GM19043 (cell line): ENCODE results near the gene PPP3R2.
A peak's percentile ranks its signal among the peaks of the same experiment; 100 is the strongest.
"Not testable (repeated sequence)": the region's sequence is repeated elsewhere in the genome, so short reads cannot be mapped to it uniquely, and the experiment has no call there.

Experiments used
- ATAC-seq: cut with Tn5 transposase; IDR thresholded peaks from one replicate; pipeline ENCODE4 v1.9.1; 2021; ENCODE audit warnings: low read depth; ENCODE audit not compliant: unreplicated experiment

Gene PPP3R2

GRCh38 chr9:101590074-101590473 lies 4.7 kb downstream of the PPP3R2 start:
- ATAC-seq: not testable (repeated sequence)

DNA sequence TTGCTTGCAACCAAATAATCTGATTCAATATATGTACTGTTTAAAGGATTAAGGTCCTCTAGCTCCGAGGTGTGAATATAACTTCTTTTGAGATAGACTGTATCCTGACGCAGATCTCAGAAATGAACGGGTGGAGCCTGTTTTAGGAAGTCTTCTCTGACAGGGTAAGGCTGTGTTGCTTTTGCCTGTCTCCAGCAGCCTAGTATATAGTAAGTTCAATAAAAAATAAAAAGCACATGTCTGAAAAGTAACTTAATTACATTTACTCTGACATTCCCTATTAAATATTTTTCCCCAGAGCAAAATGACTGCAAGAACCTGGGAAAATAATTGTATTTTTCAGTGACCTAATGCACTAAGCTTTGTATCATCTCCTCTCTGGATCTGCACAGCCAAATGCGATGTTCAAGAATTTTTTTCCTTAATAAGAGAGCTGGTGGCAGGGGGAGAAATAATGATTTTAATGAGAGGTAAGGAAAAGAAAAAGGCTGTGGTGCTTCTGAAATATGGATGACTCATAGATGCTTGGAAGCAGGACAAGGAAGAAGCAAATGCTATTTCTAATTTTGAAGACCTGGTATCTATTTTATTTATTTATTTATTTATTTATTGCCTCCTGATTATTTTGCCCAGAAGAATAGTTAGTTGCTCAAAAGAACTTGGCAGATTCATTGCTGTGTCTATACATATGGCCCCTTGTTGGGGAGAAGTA lies 7.3 kb downstream of the PPP3R2 start:
- ATAC-seq: no peak

- peak; percentile 89 for ATAC-seq
Observed at GRCh38 chr9:101586651-101587050, 8.1 kb downstream of the PPP3R2 start.

GRCh38 chr9:101585740-101586139 lies 9.0 kb downstream of the PPP3R2 start:
- ATAC-seq: no peak

- no peak for ATAC-seq
Observed at GRCh38 chr9:101582553-101582952, 12.2 kb downstream of the PPP3R2 start.

DNA sequence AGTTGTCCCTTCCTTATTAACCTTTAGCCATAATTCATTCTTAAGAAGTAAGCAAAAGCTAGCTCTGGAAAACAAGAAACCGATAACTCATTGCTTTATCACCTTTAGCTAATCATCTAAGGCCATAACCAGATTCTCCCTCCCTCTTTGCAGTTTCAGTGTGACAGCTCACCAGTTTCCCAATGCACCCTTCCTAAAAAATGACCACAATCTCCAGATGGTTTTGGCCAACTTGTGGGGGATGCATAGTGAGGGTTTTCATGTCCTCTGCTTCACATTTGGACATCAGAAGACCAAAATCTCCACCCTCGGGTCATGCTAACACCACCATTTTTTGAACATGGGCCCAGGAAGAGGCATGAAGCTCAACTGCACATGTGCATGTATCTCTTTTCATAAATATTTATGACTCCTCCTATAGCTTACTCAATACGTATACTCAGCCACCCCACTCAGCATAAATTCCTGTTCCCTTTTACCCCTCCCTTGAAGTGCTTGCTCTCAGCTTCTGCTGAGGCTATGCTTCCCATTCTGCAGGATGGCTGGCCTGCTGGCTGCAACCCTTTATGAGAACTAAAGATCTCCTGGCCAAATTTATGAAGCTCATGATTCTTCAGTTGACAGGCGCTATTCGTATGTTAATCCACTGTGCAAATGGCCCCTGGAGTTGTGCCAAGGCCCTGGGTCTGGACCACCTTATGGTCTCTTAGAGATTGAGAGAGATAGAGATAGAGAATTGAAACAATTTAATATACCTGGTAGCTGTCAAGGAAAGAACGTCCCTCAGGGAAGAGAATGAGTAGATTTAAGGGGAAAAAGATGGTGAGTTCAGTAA lies 14.8 kb downstream of the PPP3R2 start:
- ATAC-seq: no peak

GRCh38 chr9:101578378-101578777 lies 16.4 kb downstream of the PPP3R2 start:
- ATAC-seq: peak; percentile 47

DNA sequence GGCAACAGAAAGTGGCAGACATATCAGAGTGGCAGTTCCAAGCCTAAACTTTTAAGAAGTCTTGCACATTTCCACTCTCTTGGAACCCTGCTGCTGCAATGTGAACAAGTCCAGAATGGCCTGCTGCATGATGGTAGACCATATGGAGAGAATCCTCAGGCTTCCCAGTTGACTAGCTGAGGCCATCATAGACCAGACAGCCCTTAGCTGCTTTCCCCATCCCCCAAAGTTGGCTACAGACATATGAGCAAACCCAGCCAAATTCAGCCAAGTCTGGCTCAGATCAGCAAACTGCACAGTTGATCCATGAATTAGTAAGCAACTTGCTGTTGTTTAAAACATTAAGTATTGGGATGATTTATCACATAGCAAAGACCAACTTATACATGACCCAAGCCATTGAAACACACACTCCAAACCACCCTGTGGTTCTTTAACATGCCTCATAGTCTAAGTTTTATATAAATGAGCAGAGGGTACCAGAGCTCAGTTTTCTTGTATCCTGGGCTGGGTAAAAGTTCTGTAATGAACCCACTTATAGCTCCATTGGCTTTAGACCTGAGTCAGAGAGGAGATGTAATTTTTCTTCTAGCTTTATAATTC lies 19.9 kb downstream of the PPP3R2 start:
- ATAC-seq: no peak

DNA sequence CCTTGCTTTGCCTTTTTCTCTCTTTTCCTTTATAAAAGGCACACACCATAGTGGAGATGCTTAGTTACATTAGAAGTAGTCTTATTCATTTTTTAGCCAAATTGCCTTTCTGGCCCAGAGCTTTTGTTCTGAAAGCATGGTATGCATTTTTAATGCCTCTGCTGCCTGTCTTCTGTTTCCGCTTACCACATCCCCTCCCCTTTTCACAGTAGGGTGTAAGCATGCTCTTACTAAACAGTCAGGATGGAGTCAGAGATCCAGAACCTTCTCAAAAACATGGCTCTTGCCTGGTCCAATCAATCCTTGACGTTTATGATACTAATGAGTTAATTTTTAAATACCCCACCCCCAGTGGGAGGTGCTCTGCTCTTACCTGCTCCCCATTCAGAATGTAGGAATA lies 22.5 kb downstream of the PPP3R2 start:
- ATAC-seq: no peak

- ATAC-seq: no peak
Observed at GRCh38 chr9:101571114-101571513, 23.7 kb downstream of the PPP3R2 start.

GRCh38 chr9:101569741-101570501 lies 24.8 kb downstream of the PPP3R2 start:
- ATAC-seq: no peak

- ATAC-seq: no peak
Observed at GRCh38 chr9:101567725-101568350, 26.9 kb downstream of the PPP3R2 start.

GRCh38 chr9:101566904-101567724 lies 27.7 kb downstream of the PPP3R2 start:
- no peak for ATAC-seq

- ATAC-seq: no peak
Observed at GRCh38 chr9:101564252-101564651, 30.5 kb downstream of the PPP3R2 start.

- no peak for ATAC-seq
Observed at GRCh38 chr9:101562966-101563365, 31.8 kb downstream of the PPP3R2 start.

- ATAC-seq: no peak
Observed at GRCh38 chr9:101561740-101562139, 33.0 kb downstream of the PPP3R2 start.

DNA sequence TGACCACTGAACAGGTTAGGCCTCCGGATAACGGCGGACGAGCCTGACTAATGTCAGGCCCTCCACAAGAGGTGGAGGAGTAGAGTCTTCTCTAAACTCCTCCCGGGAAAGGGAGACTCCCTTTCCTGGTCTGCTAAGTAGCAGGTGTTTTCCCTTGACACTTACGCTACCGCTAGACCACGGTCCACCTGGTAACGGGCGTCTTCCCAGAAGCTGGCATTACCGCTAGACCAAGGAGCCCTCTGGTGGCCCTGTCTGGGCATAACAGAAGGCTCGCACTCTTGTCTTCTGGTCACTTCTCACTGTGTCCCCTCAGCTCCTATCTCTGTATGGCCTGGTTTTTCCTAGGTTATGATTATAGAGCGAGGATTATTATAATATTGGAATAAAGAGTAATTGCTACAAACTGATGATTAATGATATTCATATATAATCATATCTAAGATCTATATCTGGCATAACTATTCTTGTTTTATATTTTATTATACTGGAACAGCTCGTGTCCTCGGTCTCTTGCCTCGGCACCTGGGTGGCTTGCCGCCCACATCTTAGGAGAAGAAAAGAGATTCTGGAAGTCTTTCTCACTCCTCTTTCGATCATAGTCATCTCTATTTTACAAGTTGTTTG lies 45.2 kb downstream of the PPP3R2 start:
- ATAC-seq: not testable (repeated sequence)

- no peak for ATAC-seq
Observed at GRCh38 chr9:101543098-101543735, 51.6 kb downstream of the PPP3R2 start.
